NB4 (cell line): ENCODE measurements around the gene ESR1.

Experiments
- CTCF ChIP-seq: IDR thresholded peaks from one replicate; pipeline ENCODE4 v1.5.1; 2012; ENCODE audit warnings: low read depth, low read length
- MAX ChIP-seq: IDR thresholded peaks from 2 replicates; pipeline ENCODE4 v1.6.1; 2011; ENCODE audit warnings: low read depth, low read length
- POLR2A ChIP-seq: IDR thresholded peaks from 2 replicates; pipeline ENCODE4 v1.6.1; 2011; ENCODE audit warnings: mild to moderate bottlenecking; ENCODE audit not compliant: insufficient read length; ENCODE audit errors: extremely low read depth

GRCh38 chr6:152147269-152147668 lies 339.8 kb downstream of the ESR1 start:
- TF ChIP-seq CTCF (no peak), POLR2A (no peak), MAX (no peak)
